ENCODE measurements around the gene IFIH1. TPM values are rescaled to one million over a fixed set of nuclear protein-coding genes. Genes with fewer than 3 reads are reported as not detected.
A peak's percentile ranks its signal among the peaks of the same experiment; 100 is the strongest.

IFIH1 gene
- total and polyA plus RNA-seq, 2 donors (not counting 1 experiment from before 2014, with no cell fraction given): 29.5 to 54.8 TPM

- H3K4me1 ChIP-seq (ENCODE audit: control insufficient read depth in 2 of 2, insufficient read depth in 2 of 2, low read length in 2 of 2): peaks cover 11 to 16% of the 10 kb centered on the region in 2 donors
- H3K4me3 ChIP-seq (ENCODE audit: control extremely low read depth in 1 of 5, extremely low read depth in 1 of 5, insufficient read depth in 1 of 5, low read depth in 2 of 5, low read length in 4 of 5): peak overlapping the region; percentile 62 to 93 (median 84)
- peak overlapping the region; percentile 78 for H3K4me2 ChIP-seq (replicated peaks; ENCODE audit: low read depth, low read length, poor library complexity, severe bottlenecking)
- Mint-ChIP-seq H3K4me3 (peak overlapping the region; percentile 91), H3K27ac (peak overlapping the region; percentile 90), H3K27me3 (no peaks in the 10 kb centered on the region), H3K9me3 (ENCODE audit: insufficient read depth) (no peaks in the 10 kb centered on the region), H3K4me1 (peaks cover 19% of the 10 kb centered on the region)
- intact Hi-C loops (cut with micrococcal nuclease): loop anchor here (1.0 to 10.0 kb wide), 3 partner anchors 26 to 1940 kb away; partner anchors contain the start of genes IFIH1 and TANK
- H3K79me2 ChIP-seq (ENCODE audit: control insufficient read depth, insufficient read depth, low read length): peaks cover 27% of the 10 kb centered on the region
- no peaks in the 10 kb centered on the region for H4K20me1 ChIP-seq (ENCODE audit: control insufficient read depth, insufficient read depth, low read length, poor library complexity, severe bottlenecking)
- H3K27me3 ChIP-seq (replicated peaks in 1 of 4; ENCODE audit: control extremely low read depth in 1 of 4, control insufficient read depth in 3 of 4, insufficient read depth in 4 of 4, low read length in 3 of 4): no peaks in the 10 kb centered on the region
- ChIA-PET CTCF (interaction anchor here (1.1 to 2.5 kb wide), 2 partner anchors 10 to 26 kb away, joined by 7 to 20 read pairs; partner anchors contain the start of gene IFIH1), POLR2A (interaction anchor here (1.3 kb wide), 1 partner anchor 26 kb away, joined by 11 read pairs; the partner anchor contains the start of gene IFIH1)
- TF ChIP-seq EZH2 (IDR thresholded peaks at IDR 0.05; ENCODE audit: borderline replicate concordance, insufficient read depth, low read depth, low read length, poor library complexity, severe bottlenecking) (no peak), CTCF (IDR thresholded peaks at IDR 0.05) (no peak)
- WGBS (ENCODE audit: insufficient coverage): no CpG with 5 or more reads among the region's 8 CpGs
- peak overlapping the region; percentile 82 for H2AFZ ChIP-seq (ENCODE audit: insufficient read depth, low read depth, low read length, poor library complexity, severe bottlenecking)
- peak; percentile 3 for ATAC-seq (ENCODE audit: low read depth)
- H3K36me3 ChIP-seq (replicated peaks in 1 of 2; ENCODE audit: control extremely low read depth in 1 of 2, control insufficient read depth in 1 of 2, extremely low read depth in 1 of 2, insufficient read depth in 2 of 2, low read length in 1 of 2): peaks cover 0 to 7% of the 10 kb centered on the region in 2 experiments
- H3K27ac ChIP-seq (ENCODE audit: low read length in 2 of 2): peak overlapping the region; percentile 80 to 86
- H3K9ac ChIP-seq (ENCODE audit: low read length): peak overlapping the region; percentile 80
- no peak for DNase-seq
- H3K9me3 ChIP-seq (ENCODE audit: control extremely low read depth in 1 of 3, control insufficient read depth in 2 of 3, insufficient read depth in 1 of 3, low read length in 2 of 3): no peaks in the 10 kb centered on the region
These were observed 26.1 kb upstream of the IFIH1 start for GRCh38 chr2:162344617-162344950.

Data from B cell (primary cell).